H9 (cell line): ENCODE results near the gene ODC1. TPM values are rescaled to one million over a fixed set of nuclear protein-coding genes. Genes with fewer than 3 reads are reported as not detected.

Source experiments
- DNase-seq: peaks from one replicate; pipeline ENCODE4 v3.0.0-alpha.2; 2017
- H2AFZ ChIP-seq: one replicate; pipeline ENCODE4 v1.6.1; 2013; ENCODE audit warnings: mild to moderate bottlenecking, low read length, control low read depth, moderate library complexity
- H2AK5ac ChIP-seq: 2 replicates; pipeline ENCODE4 v1.6.1; 2013; ENCODE audit warnings: low read length, control low read depth, mixed read lengths; ENCODE audit not compliant: insufficient read length
- H2BK120ac ChIP-seq: one replicate; pipeline ENCODE4 v1.6.1; 2013; ENCODE audit warnings: low read depth, mild to moderate bottlenecking, low read length, control low read depth, inconsistent platforms; ENCODE audit not compliant: poor library complexity, severe bottlenecking
- H2BK12ac ChIP-seq: 2 replicates; pipeline ENCODE4 v1.6.1; 2013; ENCODE audit warnings: low read length, control low read depth, mixed read lengths, low read depth; ENCODE audit not compliant: insufficient read length
- H2BK15ac ChIP-seq: 2 replicates; pipeline ENCODE4 v1.6.1; 2013; ENCODE audit warnings: low read depth, low read length, control low read depth
- H2BK20ac ChIP-seq: one replicate; pipeline ENCODE4 v1.6.1; 2013; ENCODE audit warnings: low read depth, mild to moderate bottlenecking, low read length, control low read depth, inconsistent platforms; ENCODE audit not compliant: poor library complexity, severe bottlenecking
- H2BK5ac ChIP-seq: 2 replicates; pipeline ENCODE4 v1.6.1; 2013; ENCODE audit warnings: low read length, control low read depth, mixed read lengths; ENCODE audit not compliant: insufficient read length
- H3K14ac ChIP-seq: 2 replicates; pipeline ENCODE4 v1.6.1; 2013; ENCODE audit warnings: low read length, control low read depth; ENCODE audit not compliant: insufficient read depth
- H3K18ac ChIP-seq: 2 replicates; pipeline ENCODE4 v1.6.1; 2013; ENCODE audit warnings: low read depth, mild to moderate bottlenecking, mixed read lengths, low read length, control low read depth; ENCODE audit not compliant: insufficient read length
- H3K23ac ChIP-seq: 2 replicates; pipeline ENCODE4 v1.6.1; 2013; ENCODE audit warnings: low read length, control low read depth, mixed read lengths, low read depth; ENCODE audit not compliant: insufficient read length
- H3K23me2 ChIP-seq: 2 replicates; pipeline ENCODE4 v1.6.1; 2013; ENCODE audit warnings: low read depth, mild to moderate bottlenecking, mixed read lengths, low read length, control low read depth; ENCODE audit not compliant: insufficient read length, poor library complexity, severe bottlenecking
- H3K27ac ChIP-seq: 2 replicates; pipeline ENCODE4 v1.5.1; 2013; ENCODE audit warnings: low read length, control low read depth, mixed read lengths, low read depth; ENCODE audit not compliant: insufficient read length
- H3K27me3 ChIP-seq: 2 replicates; pipeline ENCODE4 v1.6.1; 2013; ENCODE audit warnings: low read length, control low read depth, inconsistent platforms; ENCODE audit not compliant: insufficient read depth
- H3K4ac ChIP-seq: 2 replicates; pipeline ENCODE4 v1.6.1; 2013; ENCODE audit warnings: low read depth, mild to moderate bottlenecking, control low read depth, inconsistent platforms, low read length, moderate library complexity
- H3K4me1 ChIP-seq: 2 replicates; pipeline ENCODE4 v1.6.1; 2013; ENCODE audit warnings: low read length, control low read depth, inconsistent platforms; ENCODE audit not compliant: insufficient read depth
- H3K4me2 ChIP-seq: 2 replicates; pipeline ENCODE4 v1.6.1; 2013; ENCODE audit warnings: low read length, control low read depth, mixed read lengths; ENCODE audit not compliant: insufficient read length, insufficient read depth
- H3K56ac ChIP-seq: 2 replicates; pipeline ENCODE4 v1.6.1; 2013; ENCODE audit warnings: low read depth, mild to moderate bottlenecking, mixed read lengths, low read length, control low read depth; ENCODE audit not compliant: insufficient read length
- H3K79me1 ChIP-seq: 2 replicates; pipeline ENCODE4 v1.6.1; 2013; ENCODE audit warnings: low read depth, mild to moderate bottlenecking, moderate library complexity, low read length, control low read depth, inconsistent platforms; ENCODE audit not compliant: insufficient read depth, poor library complexity, severe bottlenecking
- H3K79me2 ChIP-seq: 2 replicates; pipeline ENCODE4 v1.6.1; 2013; ENCODE audit warnings: low read length, control low read depth, inconsistent platforms; ENCODE audit not compliant: insufficient read depth
- H3K9ac ChIP-seq: 2 replicates; pipeline ENCODE4 v1.6.1; 2013; ENCODE audit warnings: low read length, control low read depth, mixed read lengths; ENCODE audit not compliant: insufficient read length; ENCODE audit errors: extremely low read depth
- H3K9me3 ChIP-seq: one replicate; pipeline ENCODE4 v1.6.1; 2013; ENCODE audit warnings: low read depth, low read length, inconsistent platforms; ENCODE audit not compliant: control insufficient read depth
- H3T11ph ChIP-seq: one replicate; pipeline ENCODE4 v1.6.1; 2013; ENCODE audit warnings: mild to moderate bottlenecking, low read length, control low read depth, inconsistent platforms
- H4K20me1 ChIP-seq: one replicate; pipeline ENCODE4 v1.6.1; 2013; ENCODE audit not compliant: control insufficient read depth, insufficient read length, insufficient read depth
- H4K5ac ChIP-seq: 2 replicates; pipeline ENCODE4 v1.6.1; 2013; ENCODE audit warnings: low read depth, mild to moderate bottlenecking, mixed read lengths, low read length, control low read depth; ENCODE audit not compliant: insufficient read length
- H4K8ac ChIP-seq: replicated peaks from 2 replicates; pipeline ENCODE4 v1.6.1; 2013; ENCODE audit warnings: low read length, control low read depth, mixed read lengths, low read depth; ENCODE audit not compliant: insufficient read length
- H4K91ac ChIP-seq: 2 replicates; pipeline ENCODE4 v1.6.1; 2013; ENCODE audit warnings: low read depth, mild to moderate bottlenecking, moderate library complexity, mixed read lengths, low read length, control low read depth; ENCODE audit not compliant: insufficient read length
- H3K27ac Mint-ChIP-seq, 3 experiments: 2 replicates in 2 of 3; 3 replicates in 1 of 3; pipeline ENCODE4 v1.8.0; 2020 to 2021; ENCODE audit warnings: mixed read lengths in 3 of 3, mild to moderate bottlenecking in 1 of 3, moderate library complexity in 1 of 3
- H3K27me3 Mint-ChIP-seq: 2 replicates; pipeline ENCODE4 v1.8.0; 2021; ENCODE audit warnings: low read depth, mild to moderate bottlenecking, moderate library complexity, mixed read lengths
- H3K36me3 Mint-ChIP-seq, 3 experiments: 2 replicates in 2 of 3; 3 replicates in 1 of 3; pipeline ENCODE4 v1.8.0; 2020 to 2021; ENCODE audit warnings: low read depth in 3 of 3, mixed read lengths in 3 of 3; ENCODE audit not compliant: insufficient read depth in 1 of 3
- H3K4me1 Mint-ChIP-seq, 2 experiments: 2 replicates each; pipeline ENCODE4 v1.8.0; 2020; ENCODE audit warnings: mixed read lengths in 2 of 2
- H3K4me3 Mint-ChIP-seq, 2 experiments: 2 replicates in 1 of 2; 3 replicates in 1 of 2; pipeline ENCODE4 v1.8.0; 2020 to 2021; ENCODE audit warnings: mild to moderate bottlenecking in 2 of 2, mixed read lengths in 2 of 2, moderate library complexity in 1 of 2
- H3K9me3 Mint-ChIP-seq, 2 experiments: 2 replicates in 1 of 2; 3 replicates in 1 of 2; pipeline ENCODE4 v1.8.0; 2020; ENCODE audit warnings: mild to moderate bottlenecking in 2 of 2, mixed read lengths in 2 of 2, moderate library complexity in 1 of 2
- WGBS: extraction: QIAGEN DNeasy Blood & Tissue Kit; methylation state at CpG from one replicate; pipeline ENCODE4 v1.1.7; 2013; ENCODE audit warnings: missing lambda C conversion rate, low lambda C conversion rate, mixed read lengths; ENCODE audit not compliant: insufficient read length; ENCODE audit errors: extremely low coverage; 5-methylcytosine and 5-hydroxymethylcytosine counted together
- total RNA-seq: library from RNA; stranded (reverse); gene quantifications from 2 replicates; pipeline ENCODE4 v1.2.1, GENCODE V29; 2021
- TF ChIP-seq, protein P1 (sequence below): fragments of 200-600 bp; sonication (generic); conservative IDR thresholded peaks from 3 replicates; pipeline ENCODE4 v1.8.0; 2021; ENCODE audit warnings: antibody characterized with exemption, mild to moderate bottlenecking

ODC1 gene
- total RNA-seq, 1 experiment from 2014 or later = 48.3 TPM

DNA sequence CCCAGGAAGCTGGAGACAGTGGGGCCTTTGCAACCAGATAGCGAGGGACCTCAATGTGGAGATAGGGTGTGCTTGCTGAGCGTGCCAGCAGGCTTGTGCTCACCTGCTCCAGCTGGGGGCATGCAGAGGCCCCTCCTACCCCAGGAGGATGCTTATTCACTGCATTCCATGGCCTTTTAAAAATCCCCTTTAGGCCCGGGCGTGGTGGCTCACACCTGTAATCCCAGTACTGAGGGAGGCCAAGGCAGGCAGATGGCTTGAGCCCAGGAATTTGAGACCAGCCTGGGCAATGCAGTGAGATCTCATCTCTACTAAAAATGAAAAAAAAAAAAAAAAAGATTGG lies 54.5 kb downstream of the ODC1 start:
- Histone ChIP-seq H4K8ac (no peak overlapping the region), H3K23ac (no peak overlapping the region), H3K23me2 (no peaks in the 10 kb centered on the region), H3K9me3 (no peaks in the 10 kb centered on the region), H4K20me1 (no peaks in the 10 kb centered on the region), H4K5ac (no peak overlapping the region), H3K27ac (no peak overlapping the region), H4K91ac (no peak overlapping the region), H3T11ph (no peak overlapping the region), H3K4me1 (peaks cover 6% of the 10 kb centered on the region; the same call in 1 of the 2 replicates), H3K79me1 (no peaks in the 10 kb centered on the region), H3K9ac (no peak overlapping the region), H3K4ac (no peak overlapping the region), H2BK5ac (no peak overlapping the region), H3K18ac (no peak overlapping the region), H2BK15ac (no peak overlapping the region), H3K79me2 (no peaks in the 10 kb centered on the region), H2AK5ac (no peak overlapping the region), H3K56ac (no peak overlapping the region), H2BK20ac (no peak overlapping the region), H2AFZ (no peak overlapping the region), H2BK12ac (no peak overlapping the region), H2BK120ac (no peak overlapping the region), H3K27me3 (no peaks in the 10 kb centered on the region), H3K14ac (no peak overlapping the region), H3K4me2 (no peak overlapping the region)
- no peak for DNase-seq
- TF ChIP-seq, protein P1, sequence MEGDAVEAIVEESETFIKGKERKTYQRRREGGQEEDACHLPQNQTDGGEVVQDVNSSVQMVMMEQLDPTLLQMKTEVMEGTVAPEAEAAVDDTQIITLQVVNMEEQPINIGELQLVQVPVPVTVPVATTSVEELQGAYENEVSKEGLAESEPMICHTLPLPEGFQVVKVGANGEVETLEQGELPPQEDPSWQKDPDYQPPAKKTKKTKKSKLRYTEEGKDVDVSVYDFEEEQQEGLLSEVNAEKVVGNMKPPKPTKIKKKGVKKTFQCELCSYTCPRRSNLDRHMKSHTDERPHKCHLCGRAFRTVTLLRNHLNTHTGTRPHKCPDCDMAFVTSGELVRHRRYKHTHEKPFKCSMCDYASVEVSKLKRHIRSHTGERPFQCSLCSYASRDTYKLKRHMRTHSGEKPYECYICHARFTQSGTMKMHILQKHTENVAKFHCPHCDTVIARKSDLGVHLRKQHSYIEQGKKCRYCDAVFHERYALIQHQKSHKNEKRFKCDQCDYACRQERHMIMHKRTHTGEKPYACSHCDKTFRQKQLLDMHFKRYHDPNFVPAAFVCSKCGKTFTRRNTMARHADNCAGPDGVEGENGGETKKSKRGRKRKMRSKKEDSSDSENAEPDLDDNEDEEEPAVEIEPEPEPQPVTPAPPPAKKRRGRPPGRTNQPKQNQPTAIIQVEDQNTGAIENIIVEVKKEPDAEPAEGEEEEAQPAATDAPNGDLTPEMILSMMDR = no peak
- Mint-ChIP-seq H3K9me3 (peaks cover 0 to under 1% of the 10 kb centered on the region in 2 experiments; a peak in 1 of 5 replicates), H3K27ac (no peak overlapping the region), H3K27me3 (no peaks in the 10 kb centered on the region), H3K4me1 (peaks cover 21 to 22% of the 10 kb centered on the region in 2 experiments), H3K36me3 (peaks cover 0 to under 1% (median 0%) of the 10 kb centered on the region in 3 experiments; a peak in 2 of 7 replicates), H3K4me3 (no peak overlapping the region)
- WGBS = no CpG with 5 or more reads among the region's 4 CpGs
